CD8-positive, alpha-beta memory T cell (primary cell): Measurements from ENCODE around the gene LYRM4. TPM values are rescaled to one million over a fixed set of nuclear protein-coding genes. Genes with fewer than 3 reads are reported as not detected.

Experiments used
- CTCF ChIA-PET: fragments of 350-600 bp; sonication (Branson Sonifier 250); formaldehyde crosslinking; loops from one replicate; lab custom pipeline; 2021; ENCODE audit warnings: antibody characterized with exemption; lab: Charles Lee
- POLR2A ChIA-PET: fragments of 350-600 bp; sonication (Branson Sonifier 250); formaldehyde crosslinking; loops from one replicate; lab custom pipeline; 2021; ENCODE audit warnings: antibody characterized with exemption; lab: Charles Lee
- DNase-seq, 5 donors: peaks; one replicate each; pipeline versions ENCODE4 v3.0.0 to v3.0.0-alpha.2; 2020 to 2022; ENCODE audit warnings: mixed read lengths in 1 of 5
- H3K27ac ChIP-seq: one replicate; pipeline ENCODE4 v1.7.0; 2013; ENCODE audit warnings: low read depth, mild to moderate bottlenecking, low read length, moderate library complexity
- H3K27me3 ChIP-seq: 2 replicates; pipeline ENCODE4 v1.7.0; 2013; ENCODE audit warnings: low read length, mild to moderate bottlenecking; ENCODE audit not compliant: insufficient read depth, poor library complexity, severe bottlenecking
- H3K36me3 ChIP-seq: 2 replicates; pipeline ENCODE4 v1.7.0; 2013; ENCODE audit warnings: mild to moderate bottlenecking, low read length, moderate library complexity; ENCODE audit not compliant: insufficient read depth
- H3K4me1 ChIP-seq: 2 replicates; pipeline ENCODE4 v1.7.0; 2013; ENCODE audit warnings: mild to moderate bottlenecking, low read length, moderate library complexity; ENCODE audit not compliant: insufficient read depth
- H3K4me3 ChIP-seq: 2 replicates; pipeline ENCODE4 v1.7.0; 2013; ENCODE audit warnings: mild to moderate bottlenecking, low read length
- H3K9me3 ChIP-seq: 2 replicates; pipeline ENCODE4 v1.7.0; 2013; ENCODE audit warnings: mild to moderate bottlenecking, low read length
- H3K27ac Mint-ChIP-seq, 8 donors: one replicate each; pipeline ENCODE4 v1.8.0; 2020 to 2021; ENCODE audit warnings: mixed read lengths in 8 of 8, mild to moderate bottlenecking in 6 of 8, inconsistent platforms in 3 of 8, moderate library complexity in 3 of 8
- H3K27me3 Mint-ChIP-seq, 2 donors: one replicate each; pipeline ENCODE4 v1.8.0; 2020 to 2021; ENCODE audit warnings: mixed read lengths in 2 of 2, mild to moderate bottlenecking in 1 of 2, moderate library complexity in 1 of 2
- H3K36me3 Mint-ChIP-seq, 3 donors: one replicate each; pipeline ENCODE4 v1.8.0; 2020 to 2021; ENCODE audit warnings: mixed read lengths in 3 of 3, inconsistent platforms in 1 of 3, mild to moderate bottlenecking in 1 of 3
- H3K4me1 Mint-ChIP-seq, 3 donors: one replicate each; pipeline ENCODE4 v1.8.0; 2020 to 2021; ENCODE audit warnings: mixed read lengths in 3 of 3, inconsistent platforms in 1 of 3, mild to moderate bottlenecking in 1 of 3
- H3K4me3 Mint-ChIP-seq, 7 donors: one replicate each; pipeline ENCODE4 v1.8.0; 2020 to 2021; ENCODE audit warnings: mixed read lengths in 7 of 7, mild to moderate bottlenecking in 6 of 7, moderate library complexity in 4 of 7, inconsistent platforms in 2 of 7
- H3K9me3 Mint-ChIP-seq, 5 donors: one replicate each; pipeline ENCODE4 v1.8.0; 2020 to 2022; ENCODE audit warnings: mixed read lengths in 5 of 5, mild to moderate bottlenecking in 3 of 5, moderate library complexity in 2 of 5, inconsistent platforms in 1 of 5
- polyA plus RNA-seq: library from polyadenylated mRNA; unstranded; fragments of 300-500 nt; fragmentation: Illumina TruSeq; gene quantifications from one replicate; pipeline ENCODE4 v1.2.3, GENCODE V29; 2021
- total RNA-seq, 2 experiments: library from RNA; stranded (reverse); gene quantifications; one replicate each; pipeline ENCODE4 v1.2.3, GENCODE V29; 2021

Gene LYRM4
- total and polyA plus RNA-seq, 3 experiments from 2014 or later: 26.5 to 58.2 (median 55.1) TPM

GRCh38 chr6:5081955-5082354 lies 178.8 kb downstream of the LYRM4 start:
- H3K4me3 ChIP-seq: no peak overlapping the region
- H3K27me3 ChIP-seq: no peaks in the 10 kb centered on the region
- ChIA-PET CTCF (no interaction called here), POLR2A (no interaction called here)
- H3K27ac ChIP-seq: no peak overlapping the region
- Mint-ChIP-seq H3K9me3 (peaks cover 0 to 4% (median 0%) of the 10 kb centered on the region in 5 donors), H3K36me3 (no peaks in the 10 kb centered on the region), H3K27me3 (peaks cover 17 to 41% of the 10 kb centered on the region in 2 donors), H3K4me3 (no peak overlapping the region), H3K27ac (no peak overlapping the region), H3K4me1 (peaks cover 0 to 11% (median 2%) of the 10 kb centered on the region in 3 donors)
- H3K4me1 ChIP-seq: no peaks in the 10 kb centered on the region
- H3K9me3 ChIP-seq: no peaks in the 10 kb centered on the region
- DNase-seq: no peak
- H3K36me3 ChIP-seq: no peaks in the 10 kb centered on the region

GRCh38 chr6:5081182-5081581 lies 179.6 kb downstream of the LYRM4 start:
- Mint-ChIP-seq H3K27me3 (peaks cover 16 to 40% of the 10 kb centered on the region in 2 donors), H3K4me1 (peaks cover 0 to 11% (median 2%) of the 10 kb centered on the region in 3 donors), H3K4me3 (no peak overlapping the region), H3K27ac (no peak overlapping the region), H3K36me3 (peaks cover 0 to 2% (median 0%) of the 10 kb centered on the region in 3 donors), H3K9me3 (peaks cover 0 to 4% (median 0%) of the 10 kb centered on the region in 5 donors)
- Histone ChIP-seq H3K9me3 (no peaks in the 10 kb centered on the region), H3K27me3 (no peaks in the 10 kb centered on the region), H3K4me3 (no peak overlapping the region), H3K27ac (no peak overlapping the region), H3K4me1 (no peaks in the 10 kb centered on the region), H3K36me3 (no peaks in the 10 kb centered on the region)
- DNase-seq: no peak
- ChIA-PET CTCF (no interaction called here), POLR2A (no interaction called here)

- Histone ChIP-seq H3K27ac (no peak overlapping the region), H3K9me3 (no peaks in the 10 kb centered on the region), H3K4me3 (no peak overlapping the region), H3K27me3 (no peaks in the 10 kb centered on the region), H3K4me1 (no peaks in the 10 kb centered on the region), H3K36me3 (no peaks in the 10 kb centered on the region)
- Mint-ChIP-seq H3K9me3 (peaks cover 0 to 4% (median 0%) of the 10 kb centered on the region in 5 donors), H3K4me1 (peaks cover 0 to 11% (median 2%) of the 10 kb centered on the region in 3 donors), H3K27me3 (peaks cover 17 to 40% of the 10 kb centered on the region in 2 donors), H3K4me3 (no peak overlapping the region), H3K36me3 (peaks cover 0 to 2% (median 0%) of the 10 kb centered on the region in 3 donors), H3K27ac (no peak overlapping the region)
- CTCF ChIA-PET: no interaction called here
- no peak for DNase-seq
- POLR2A ChIA-PET: no interaction called here
These were observed 180.2 kb downstream of the LYRM4 start for GRCh38 chr6:5080574-5080973.

GRCh38 chr6:5079692-5080091 lies 181.1 kb downstream of the LYRM4 start:
- ChIA-PET POLR2A (no interaction called here), CTCF (interaction anchor here (1.4 kb wide), 1 partner anchor 64 kb away, joined by 3 read pairs; no protein-coding TSS in a partner anchor)
- Mint-ChIP-seq H3K4me3 (no peak overlapping the region), H3K27me3 (peaks cover 20 to 47% of the 10 kb centered on the region in 2 donors), H3K36me3 (peaks cover 0 to 2% (median 0%) of the 10 kb centered on the region in 3 donors), H3K27ac (no peak overlapping the region), H3K9me3 (peaks cover 0 to 4% (median 0%) of the 10 kb centered on the region in 5 donors), H3K4me1 (peaks cover 0 to 8% (median 2%) of the 10 kb centered on the region in 3 donors)
- DNase-seq: no peak
- H3K27ac ChIP-seq: no peak overlapping the region
- H3K36me3 ChIP-seq: no peaks in the 10 kb centered on the region
- H3K4me1 ChIP-seq: no peaks in the 10 kb centered on the region
- H3K9me3 ChIP-seq: no peaks in the 10 kb centered on the region
- H3K27me3 ChIP-seq: no peaks in the 10 kb centered on the region
- no peak overlapping the region for H3K4me3 ChIP-seq

GRCh38 chr6:5078121-5078669 lies 182.6 kb downstream of the LYRM4 start:
- Histone ChIP-seq H3K4me3 (no peak overlapping the region), H3K4me1 (no peaks in the 10 kb centered on the region), H3K36me3 (no peaks in the 10 kb centered on the region), H3K27ac (no peak overlapping the region), H3K9me3 (no peaks in the 10 kb centered on the region), H3K27me3 (no peaks in the 10 kb centered on the region)
- Mint-ChIP-seq H3K27me3 (peaks cover 14 to 39% of the 10 kb centered on the region in 2 donors), H3K27ac (no peak overlapping the region), H3K9me3 (peaks cover 0 to 4% (median 0%) of the 10 kb centered on the region in 5 donors), H3K4me3 (no peak overlapping the region), H3K36me3 (peaks cover 0 to 2% (median 0%) of the 10 kb centered on the region in 3 donors), H3K4me1 (no peaks in the 10 kb centered on the region)
- CTCF ChIA-PET: interaction anchor here (1.4 kb wide), 1 partner anchor 65 kb away, joined by 3 read pairs; no protein-coding TSS in a partner anchor
- no peak for DNase-seq
- POLR2A ChIA-PET: no interaction called here

- Mint-ChIP-seq H3K4me1 (peaks cover 3 to 7% (median 6%) of the 10 kb centered on the region in 3 donors), H3K36me3 (peaks cover 0 to 2% (median 0%) of the 10 kb centered on the region in 3 donors), H3K27ac (no peak overlapping the region), H3K4me3 (no peak overlapping the region), H3K27me3 (peaks cover 9 to 29% of the 10 kb centered on the region in 2 donors), H3K9me3 (peaks cover 0 to 4% (median 0%) of the 10 kb centered on the region in 5 donors)
- Histone ChIP-seq H3K36me3 (no peaks in the 10 kb centered on the region), H3K27me3 (no peaks in the 10 kb centered on the region), H3K4me3 (no peak overlapping the region), H3K27ac (no peak overlapping the region), H3K4me1 (no peaks in the 10 kb centered on the region), H3K9me3 (no peaks in the 10 kb centered on the region)
- CTCF ChIA-PET: no interaction called here
- no peak for DNase-seq
- POLR2A ChIA-PET: no interaction called here
These were observed 183.8 kb downstream of the LYRM4 start for GRCh38 chr6:5076931-5077330.

GRCh38 chr6:5073992-5074391 lies 186.8 kb downstream of the LYRM4 start:
- H3K27ac Mint-ChIP-seq: no peak overlapping the region
- Histone ChIP-seq H3K27ac (no peak overlapping the region), H3K27me3 (no peaks in the 10 kb centered on the region), H3K4me1 (no peaks in the 10 kb centered on the region), H3K36me3 (no peaks in the 10 kb centered on the region), H3K9me3 (no peaks in the 10 kb centered on the region), H3K4me3 (no peak overlapping the region)
- H3K36me3 Mint-ChIP-seq: peaks cover 0 to 2% (median 0%) of the 10 kb centered on the region in 3 donors
- ChIA-PET POLR2A (no interaction called here), CTCF (no interaction called here)
- H3K9me3 Mint-ChIP-seq: peaks cover 0 to 3% (median 0%) of the 10 kb centered on the region in 5 donors
- DNase-seq: no peak
- peaks cover 3 to 7% (median 6%) of the 10 kb centered on the region in 3 donors for H3K4me1 Mint-ChIP-seq
- no peak overlapping the region for H3K4me3 Mint-ChIP-seq
- peaks cover 11 to 17% of the 10 kb centered on the region in 2 donors for H3K27me3 Mint-ChIP-seq

GRCh38 chr6:5072440-5072839 lies 188.3 kb downstream of the LYRM4 start:
- no peaks in the 10 kb centered on the region for H3K27me3 ChIP-seq
- no peak overlapping the region for H3K27ac Mint-ChIP-seq
- no peaks in the 10 kb centered on the region for H3K4me1 ChIP-seq
- no peaks in the 10 kb centered on the region for H3K36me3 ChIP-seq
- ChIA-PET POLR2A (no interaction called here), CTCF (no interaction called here)
- H3K9me3 Mint-ChIP-seq: peaks cover 0 to 4% (median under 1%) of the 10 kb centered on the region in 5 donors
- H3K27me3 Mint-ChIP-seq: peaks cover 11 to 17% of the 10 kb centered on the region in 2 donors
- H3K4me1 Mint-ChIP-seq: peaks cover 3 to 7% (median 6%) of the 10 kb centered on the region in 3 donors
- H3K27ac ChIP-seq: no peak overlapping the region
- H3K9me3 ChIP-seq: no peaks in the 10 kb centered on the region
- peaks cover 0 to 2% (median 0%) of the 10 kb centered on the region in 3 donors for H3K36me3 Mint-ChIP-seq
- H3K4me3 Mint-ChIP-seq: no peak overlapping the region
- no peak overlapping the region for H3K4me3 ChIP-seq
- no peak for DNase-seq
